GM18517 (cell line): ENCODE measurements around the gene SNX6.
"Not testable (repeated sequence)": the region's sequence is repeated elsewhere in the genome, so short reads cannot be mapped to it uniquely, and the experiment has no call there.

Experiments used
- ATAC-seq: cut with Tn5 transposase; IDR thresholded peaks from one replicate; pipeline ENCODE4 v1.9.1; 2021; ENCODE audit warnings: mild to moderate bottlenecking, moderate library complexity; ENCODE audit not compliant: unreplicated experiment

SNX6 gene

DNA sequence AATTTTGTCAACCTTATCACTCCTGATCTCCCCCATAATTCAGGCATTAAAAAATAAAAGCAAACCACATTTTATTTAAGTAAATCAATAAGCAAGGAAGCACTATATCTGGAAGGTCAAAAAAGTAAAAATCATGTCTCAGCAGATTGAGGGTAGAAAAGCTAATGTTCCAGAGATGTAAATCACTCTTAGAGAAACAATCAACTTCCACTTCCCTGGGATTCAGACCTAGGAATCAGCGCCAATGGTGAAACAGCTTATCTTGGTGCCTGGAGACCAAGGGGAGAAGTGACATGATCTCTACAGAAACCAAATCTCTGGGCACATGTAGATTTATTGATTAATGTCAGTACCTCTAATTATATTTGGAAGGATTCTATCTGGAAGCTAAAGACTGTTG lies 10.9 kb upstream of the SNX6 start:
- no peak for ATAC-seq

- ATAC-seq, result not testable (repeated sequence)
Measured at GRCh38 chr14:34634360-34634771, 4.4 kb upstream of the SNX6 start.

- no peak for ATAC-seq
Measured at GRCh38 chr14:34633742-34634141, 3.8 kb upstream of the SNX6 start.

GRCh38 chr14:34632411-34632978 lies 2.5 kb upstream of the SNX6 start:
- no peak for ATAC-seq

DNA sequence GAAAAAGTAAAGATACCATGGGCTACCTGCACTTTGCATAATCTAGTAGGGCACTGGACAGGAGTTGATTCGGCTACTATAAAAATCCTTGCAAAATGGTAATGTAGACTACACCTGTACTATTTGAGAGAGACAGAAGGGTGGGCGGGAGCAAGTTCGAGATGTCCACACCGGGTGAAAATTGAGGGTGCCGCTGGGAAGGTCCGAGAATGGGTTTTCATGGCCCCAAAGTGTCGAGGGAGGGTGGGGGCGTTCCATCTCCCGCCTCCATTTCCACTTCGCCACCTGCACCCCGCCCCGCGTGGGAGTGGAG lies 648 bp downstream of the SNX6 start:
- ATAC-seq, result peak; percentile 9

- ATAC-seq, result no peak
Measured at GRCh38 chr14:34628681-34629135, 1.2 kb downstream of the SNX6 start.

GRCh38 chr14:34623506-34623905 lies 6.4 kb downstream of the SNX6 start:
- no peak for ATAC-seq

DNA sequence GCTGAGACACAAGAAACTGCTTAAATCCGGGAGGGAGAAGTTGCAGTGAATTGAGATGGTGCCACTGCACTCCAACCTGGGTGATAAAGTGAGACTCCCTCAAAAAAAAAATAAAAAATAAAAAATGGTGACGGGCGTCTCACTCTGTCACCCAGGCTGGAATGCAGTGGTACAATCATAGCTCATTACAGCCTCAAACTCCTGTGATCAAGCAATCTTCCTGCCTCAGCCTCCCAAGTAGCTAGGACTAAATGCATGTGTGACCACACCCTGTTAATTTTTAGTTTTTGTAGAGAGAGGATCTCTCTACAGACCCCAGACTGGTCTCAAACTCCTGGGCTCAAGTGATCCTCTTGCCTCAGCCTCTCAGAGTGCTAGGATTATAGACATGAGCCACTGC lies 9.1 kb downstream of the SNX6 start:
- ATAC-seq, result no peak

DNA sequence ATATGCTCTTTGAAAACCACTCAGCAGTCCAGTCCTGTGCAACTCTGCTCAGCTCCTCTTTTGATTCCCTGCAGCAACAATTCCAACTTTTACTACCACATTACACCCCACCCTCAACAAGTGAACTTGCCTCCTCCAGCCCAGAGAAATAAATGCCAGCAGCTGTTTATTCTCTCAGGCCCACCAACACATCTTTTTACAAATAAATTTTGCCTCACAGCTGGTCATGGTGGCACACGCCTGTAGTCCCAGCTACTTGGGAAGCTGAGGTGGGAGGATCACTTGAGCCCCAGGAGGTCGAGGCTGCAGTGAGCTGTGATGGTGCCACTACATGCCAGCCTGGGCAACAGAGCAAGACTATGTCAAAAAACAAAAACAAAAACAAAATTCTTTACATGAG lies 9.8 kb downstream of the SNX6 start:
- ATAC-seq, result no peak

DNA sequence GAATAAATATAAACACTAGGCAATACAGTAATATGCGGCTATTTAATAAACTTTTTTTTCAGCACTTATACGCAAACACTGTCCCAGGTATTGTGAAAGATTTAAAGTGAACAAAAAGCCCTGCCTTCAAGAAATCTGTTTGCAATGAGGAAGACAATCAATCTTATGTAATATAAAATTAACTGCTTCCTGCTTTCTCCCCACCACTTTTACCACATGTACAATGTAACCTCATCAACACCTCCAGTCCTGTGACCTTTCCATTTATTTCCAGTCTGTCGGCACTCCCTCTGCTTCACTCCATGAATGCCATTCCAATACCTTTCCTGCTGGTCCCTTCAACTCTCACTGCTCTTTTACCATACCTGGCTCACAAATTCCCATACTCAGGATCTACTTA lies 10.5 kb downstream of the SNX6 start:
- no peak for ATAC-seq

GRCh38 chr14:34616360-34616759 lies 13.6 kb downstream of the SNX6 start:
- no peak for ATAC-seq

DNA sequence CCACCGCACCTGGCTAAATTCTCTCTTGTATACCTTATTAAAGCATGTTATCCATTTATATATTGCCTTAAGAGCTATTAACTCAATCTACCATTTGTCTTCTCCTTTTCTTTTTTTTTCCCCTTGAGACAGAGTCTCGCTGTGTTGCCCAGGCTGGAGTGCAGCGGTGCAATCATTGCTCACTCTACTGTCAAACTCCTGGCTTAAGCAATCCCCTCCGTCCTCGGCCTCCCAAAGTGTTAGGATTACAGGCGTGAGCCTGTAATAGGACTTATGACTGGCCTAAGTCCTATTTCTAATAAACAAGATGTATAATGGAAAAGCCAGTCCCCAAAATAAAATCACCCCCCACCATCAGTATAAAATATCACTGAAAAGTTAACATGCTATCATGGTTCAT lies 14.4 kb downstream of the SNX6 start:
- no peak for ATAC-seq

DNA sequence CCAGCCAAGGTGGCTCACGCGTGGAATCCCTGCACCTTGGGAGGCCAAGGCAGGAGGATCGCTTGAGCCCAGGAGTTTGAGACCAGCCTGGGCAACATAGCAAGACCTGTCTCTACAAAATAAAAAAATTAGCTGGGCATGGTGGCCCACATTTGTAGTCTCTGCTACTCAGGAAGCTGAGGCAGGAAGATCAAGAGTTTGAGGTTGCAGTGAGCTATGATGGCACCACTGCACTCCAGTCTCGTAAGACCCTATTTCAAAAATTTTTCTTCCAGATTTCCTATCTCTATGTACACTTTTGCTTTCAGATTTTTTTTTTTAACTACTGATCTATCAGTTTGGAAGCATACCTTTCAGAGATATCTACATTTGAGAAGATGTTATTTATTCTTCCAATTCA lies 15.3 kb downstream of the SNX6 start:
- no peak for ATAC-seq

DNA sequence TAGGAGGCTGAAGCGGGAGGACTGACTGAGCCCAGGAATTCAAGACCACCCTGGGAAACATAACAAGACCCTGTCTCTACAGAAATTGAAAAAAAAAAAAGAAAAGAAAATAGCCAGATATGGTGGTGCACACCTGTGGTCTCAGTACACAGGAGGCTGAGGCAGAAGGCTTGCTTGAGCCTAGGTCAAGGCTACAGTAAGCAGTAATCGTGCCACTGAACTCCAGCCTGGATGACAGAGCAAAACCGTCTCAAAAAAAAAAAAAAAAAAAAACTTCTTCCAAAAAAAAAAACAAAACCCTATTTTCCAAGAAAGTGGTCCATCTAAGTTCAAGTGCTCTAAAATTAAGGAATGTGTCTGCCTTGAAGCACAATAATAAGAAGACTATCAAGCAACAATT lies 19.8 kb downstream of the SNX6 start:
- ATAC-seq, result no peak

- ATAC-seq, result no peak
Measured at GRCh38 chr14:34605461-34605860, 24.5 kb downstream of the SNX6 start.

DNA sequence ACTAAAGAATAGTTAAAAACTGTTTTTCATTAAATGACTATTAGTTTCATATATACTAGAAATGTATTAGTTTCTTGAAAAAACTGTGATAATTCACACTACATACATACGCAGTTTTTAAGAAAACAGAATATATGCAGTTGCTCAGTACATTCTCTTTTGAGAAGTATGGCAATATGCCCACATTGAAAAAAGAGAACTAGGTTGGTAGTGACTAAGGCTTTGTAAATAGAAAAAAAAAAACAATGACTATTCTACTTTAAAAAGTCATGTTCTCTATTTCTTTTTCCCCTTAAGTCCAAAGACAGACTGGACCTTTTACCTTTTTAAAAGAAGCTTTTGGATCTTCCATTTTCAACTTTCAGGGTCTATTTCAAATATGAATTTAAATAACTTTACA lies 25.0 kb downstream of the SNX6 start:
- no peak for ATAC-seq

DNA sequence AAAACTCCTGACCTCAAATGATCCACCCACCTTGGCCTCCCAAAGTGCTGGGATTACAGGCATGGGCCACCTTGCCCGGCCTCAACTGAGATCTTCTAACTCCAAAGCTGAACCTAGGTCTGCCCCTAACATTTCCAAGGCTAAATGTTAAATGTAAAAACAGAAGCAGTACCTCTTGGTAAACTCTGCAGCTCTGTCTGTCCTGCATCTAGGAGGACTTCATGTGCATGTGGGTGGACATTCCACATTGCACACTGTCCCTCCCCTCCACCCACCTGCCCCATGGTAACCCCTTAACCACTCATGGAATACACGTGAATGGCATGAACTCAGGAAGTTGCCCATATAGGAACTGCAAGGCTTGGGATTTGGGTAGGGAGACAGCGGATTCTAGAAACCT lies 33.1 kb downstream of the SNX6 start:
- ATAC-seq, result no peak

DNA sequence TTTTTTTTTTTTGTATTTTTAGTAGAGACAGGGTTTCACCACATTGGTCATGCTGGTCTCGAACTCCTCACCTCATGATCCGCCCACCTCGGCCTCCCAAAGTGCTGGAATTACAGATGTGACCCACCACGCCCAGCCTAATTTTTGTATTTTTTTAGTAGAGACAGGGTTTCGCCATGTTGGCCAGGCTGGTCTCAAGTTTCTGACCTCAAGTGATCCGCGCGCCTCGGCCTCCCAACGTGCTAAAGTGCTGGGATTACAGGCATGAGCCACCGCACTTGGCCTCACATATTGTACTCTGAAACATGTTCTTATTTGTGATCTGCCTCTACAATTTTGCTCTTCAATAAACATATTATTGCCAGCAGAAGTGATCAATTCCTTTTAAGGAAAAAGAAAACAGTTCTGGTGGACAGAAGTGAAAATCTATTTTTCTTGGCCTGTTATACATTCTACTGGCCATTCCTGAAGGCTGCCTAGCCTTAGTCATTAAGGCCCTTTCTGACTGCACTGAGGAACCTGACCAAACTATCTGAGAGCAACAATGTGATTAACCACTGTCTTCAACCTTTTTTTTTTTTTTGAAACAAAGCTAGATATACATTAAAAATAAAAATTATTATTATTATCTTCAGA lies 36.1 kb downstream of the SNX6 start:
- no peak for ATAC-seq

DNA sequence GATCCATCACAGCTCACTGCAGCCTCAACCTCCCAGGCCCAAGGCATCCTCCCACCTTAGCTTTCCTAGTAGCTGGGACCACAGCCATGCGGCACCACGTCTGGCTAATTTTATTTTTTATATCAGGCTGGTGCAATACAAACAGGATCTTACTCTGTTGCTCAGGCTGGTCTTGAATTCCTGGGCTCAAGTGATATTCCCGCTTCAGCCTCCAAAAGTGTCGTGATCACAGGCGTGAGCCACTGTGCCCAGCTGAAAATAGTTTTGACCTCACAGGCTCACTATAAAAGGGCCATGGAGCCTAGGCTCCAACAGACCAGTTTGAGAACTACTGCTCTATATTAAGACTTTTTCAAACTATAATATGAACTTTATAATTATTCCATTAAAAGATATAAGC lies 37.3 kb downstream of the SNX6 start:
- no peak for ATAC-seq

DNA sequence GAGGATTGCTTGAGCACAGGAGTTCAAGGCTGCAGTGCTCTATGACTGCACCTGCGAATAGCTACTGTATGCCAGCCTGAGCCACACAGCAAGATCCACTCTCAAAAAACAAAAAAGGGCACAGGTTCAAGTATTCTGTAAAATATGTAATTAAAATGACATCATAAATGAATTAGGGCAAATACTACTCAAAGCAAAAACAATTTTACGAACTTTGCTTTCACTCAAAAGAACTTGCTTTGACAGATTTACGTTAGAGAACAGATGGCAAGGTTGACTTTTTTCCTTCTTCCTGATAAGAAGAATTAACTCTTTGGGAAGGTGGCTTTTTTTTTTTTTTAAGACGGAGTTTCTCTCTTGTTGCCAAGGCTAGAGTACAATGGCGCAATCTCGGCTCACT lies 46.4 kb downstream of the SNX6 start:
- ATAC-seq, result no peak

GRCh38 chr14:34582117-34582680 lies 47.7 kb downstream of the SNX6 start:
- ATAC-seq, result no peak

DNA sequence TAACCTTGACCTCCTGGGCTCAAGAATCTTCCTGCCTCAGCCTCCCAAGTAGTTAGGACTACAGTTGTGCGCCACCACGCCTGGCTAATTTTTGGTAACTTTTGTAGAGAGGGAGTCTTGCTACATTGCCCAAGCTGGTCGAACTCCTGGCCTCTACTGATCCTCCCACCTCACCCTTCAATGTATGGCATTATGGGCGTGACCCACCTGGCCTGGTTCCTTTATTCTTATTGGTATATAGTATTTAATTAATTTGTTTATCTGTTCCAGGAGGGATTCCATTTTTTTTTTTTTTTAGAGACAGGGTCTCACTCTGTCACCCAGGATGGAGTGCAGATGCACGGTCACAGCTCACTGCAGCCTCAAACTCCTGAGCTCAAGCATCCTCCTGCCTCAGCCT lies 49.6 kb downstream of the SNX6 start:
- no peak for ATAC-seq

DNA sequence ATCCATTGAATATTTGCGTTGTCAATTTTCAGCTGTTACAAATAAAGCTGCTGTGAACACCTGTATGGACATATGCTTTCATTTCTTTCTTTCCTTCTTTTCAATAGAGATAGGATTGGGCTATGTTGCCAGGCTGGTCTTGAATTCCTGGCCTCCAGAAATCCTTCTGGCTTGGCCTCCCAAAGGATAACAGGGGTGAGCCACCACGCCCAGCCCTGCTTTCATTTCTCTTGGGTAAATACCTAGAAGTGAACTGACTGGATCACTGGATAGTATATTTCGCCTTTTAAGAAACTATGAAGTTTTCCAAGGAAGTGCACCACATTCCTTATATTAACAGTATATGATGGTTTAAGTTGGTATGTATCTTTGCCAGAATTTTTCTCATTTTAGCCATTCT lies 58.2 kb downstream of the SNX6 start:
- ATAC-seq, result no peak
